DOHH2 (cell line): Measurements from ENCODE around the gene FAM156B.
"Not testable (repeated sequence)": the region's sequence is repeated elsewhere in the genome, so short reads cannot be mapped to it uniquely, and the experiment has no call there.

Experiments used
- EZH2phosphoT487 ChIP-seq: fragments of 200-600 bp; sonication (generic); IDR thresholded peaks from 2 replicates; pipeline ENCODE4 v1.6.1; 2017; ENCODE audit warnings: borderline replicate concordance, mild to moderate bottlenecking, antibody characterized with exemption, low read length, moderate library complexity, mixed read lengths
- TF ChIP-seq, protein P1 (sequence below): fragments of 200-600 bp; sonication (generic); IDR thresholded peaks from one replicate; pipeline ENCODE4 v1.5.1; 2014; ENCODE audit warnings: antibody characterized with exemption, mild to moderate bottlenecking, low read depth, low read length; ENCODE audit not compliant: poor library complexity, severe bottlenecking

- TF ChIP-seq, protein P1, sequence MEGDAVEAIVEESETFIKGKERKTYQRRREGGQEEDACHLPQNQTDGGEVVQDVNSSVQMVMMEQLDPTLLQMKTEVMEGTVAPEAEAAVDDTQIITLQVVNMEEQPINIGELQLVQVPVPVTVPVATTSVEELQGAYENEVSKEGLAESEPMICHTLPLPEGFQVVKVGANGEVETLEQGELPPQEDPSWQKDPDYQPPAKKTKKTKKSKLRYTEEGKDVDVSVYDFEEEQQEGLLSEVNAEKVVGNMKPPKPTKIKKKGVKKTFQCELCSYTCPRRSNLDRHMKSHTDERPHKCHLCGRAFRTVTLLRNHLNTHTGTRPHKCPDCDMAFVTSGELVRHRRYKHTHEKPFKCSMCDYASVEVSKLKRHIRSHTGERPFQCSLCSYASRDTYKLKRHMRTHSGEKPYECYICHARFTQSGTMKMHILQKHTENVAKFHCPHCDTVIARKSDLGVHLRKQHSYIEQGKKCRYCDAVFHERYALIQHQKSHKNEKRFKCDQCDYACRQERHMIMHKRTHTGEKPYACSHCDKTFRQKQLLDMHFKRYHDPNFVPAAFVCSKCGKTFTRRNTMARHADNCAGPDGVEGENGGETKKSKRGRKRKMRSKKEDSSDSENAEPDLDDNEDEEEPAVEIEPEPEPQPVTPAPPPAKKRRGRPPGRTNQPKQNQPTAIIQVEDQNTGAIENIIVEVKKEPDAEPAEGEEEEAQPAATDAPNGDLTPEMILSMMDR, result not testable (repeated sequence)
- not testable (repeated sequence) for TF ChIP-seq EZH2phosphoT487
These were observed 23.3 kb upstream of the FAM156B start for GRCh38 chrX:52873825-52874224.
